ENCODE measurements around the gene PTPRN2. TPM values are rescaled to one million over a fixed set of nuclear protein-coding genes. Genes with fewer than 3 reads are reported as not detected.

Gene PTPRN2
- total RNA-seq, 4 donors from 2014 or later: 6.6 to 10.7 (median 8.2) TPM

DNA sequence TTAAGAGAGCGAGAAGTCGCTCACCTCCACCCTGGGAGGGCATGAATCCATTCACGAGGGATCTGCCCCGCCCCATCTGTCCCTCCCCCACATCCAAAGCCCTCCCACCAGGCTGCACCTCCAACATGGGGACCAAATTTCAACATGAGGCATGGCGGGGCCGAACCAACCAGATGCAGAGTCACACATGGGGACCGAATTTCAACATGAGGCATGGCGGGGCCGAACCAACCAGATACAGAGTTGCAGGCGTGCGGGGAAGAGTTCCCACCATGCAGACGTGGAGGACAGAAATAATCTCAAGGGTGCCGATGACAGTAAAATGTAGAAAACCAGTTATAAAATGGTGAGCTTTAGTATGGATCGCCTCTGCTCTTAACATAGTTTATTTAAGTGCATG is 686.5 kb downstream of the PTPRN2 start:
- TF ChIP-seq, protein P1, sequence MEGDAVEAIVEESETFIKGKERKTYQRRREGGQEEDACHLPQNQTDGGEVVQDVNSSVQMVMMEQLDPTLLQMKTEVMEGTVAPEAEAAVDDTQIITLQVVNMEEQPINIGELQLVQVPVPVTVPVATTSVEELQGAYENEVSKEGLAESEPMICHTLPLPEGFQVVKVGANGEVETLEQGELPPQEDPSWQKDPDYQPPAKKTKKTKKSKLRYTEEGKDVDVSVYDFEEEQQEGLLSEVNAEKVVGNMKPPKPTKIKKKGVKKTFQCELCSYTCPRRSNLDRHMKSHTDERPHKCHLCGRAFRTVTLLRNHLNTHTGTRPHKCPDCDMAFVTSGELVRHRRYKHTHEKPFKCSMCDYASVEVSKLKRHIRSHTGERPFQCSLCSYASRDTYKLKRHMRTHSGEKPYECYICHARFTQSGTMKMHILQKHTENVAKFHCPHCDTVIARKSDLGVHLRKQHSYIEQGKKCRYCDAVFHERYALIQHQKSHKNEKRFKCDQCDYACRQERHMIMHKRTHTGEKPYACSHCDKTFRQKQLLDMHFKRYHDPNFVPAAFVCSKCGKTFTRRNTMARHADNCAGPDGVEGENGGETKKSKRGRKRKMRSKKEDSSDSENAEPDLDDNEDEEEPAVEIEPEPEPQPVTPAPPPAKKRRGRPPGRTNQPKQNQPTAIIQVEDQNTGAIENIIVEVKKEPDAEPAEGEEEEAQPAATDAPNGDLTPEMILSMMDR (IDR thresholded peaks at IDR 0.05): no peak
- no peak for TF ChIP-seq POLR2A (IDR thresholded peaks at IDR 0.05)
- TF ChIP-seq EP300 (IDR thresholded peaks at IDR 0.05): no peak
- H3K4me1 ChIP-seq: peaks cover 0 to 6% (median 0%) of the 10 kb centered on the region in 4 donors
- no peaks in the 10 kb centered on the region for H3K36me3 ChIP-seq
- no peak for DNase-seq (ENCODE audit: low spot score in 2 of 2)
- H3K27me3 ChIP-seq: no peaks in the 10 kb centered on the region
- H3K9me3 ChIP-seq: peaks cover 0 to 8% (median 0%) of the 10 kb centered on the region in 4 donors
- 87 to 88% methylated on average over 14 of the region's 14 CpGs for WGBS, 2 donors
- H3K4me3 ChIP-seq: no peak overlapping the region
- H3K27ac ChIP-seq: no peak overlapping the region

DNA sequence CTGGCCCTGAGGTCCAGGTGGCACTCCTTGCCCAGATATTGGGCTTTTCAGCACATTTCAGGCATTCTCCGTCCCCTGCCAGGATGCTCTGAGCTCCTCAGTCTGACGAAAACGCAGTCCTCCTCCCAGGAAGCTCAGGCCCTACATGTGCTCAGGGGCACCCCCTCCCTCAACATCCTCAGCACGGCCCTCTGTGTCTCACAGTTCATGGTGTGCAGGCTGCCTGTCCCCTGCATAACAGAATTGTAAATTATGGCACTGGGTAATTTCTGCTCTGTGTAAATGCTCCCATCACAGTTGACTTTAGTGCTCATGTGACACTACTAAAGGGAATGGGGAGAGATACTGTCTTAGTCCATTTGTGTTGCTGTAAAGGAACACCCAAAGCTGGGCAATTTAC is 687.1 kb downstream of the PTPRN2 start:
- no peaks in the 10 kb centered on the region for H3K36me3 ChIP-seq
- no peak for DNase-seq (ENCODE audit: low spot score in 2 of 2)
- no peak overlapping the region for H3K4me3 ChIP-seq
- H3K4me1 ChIP-seq: peaks cover 0 to 1% (median 0%) of the 10 kb centered on the region in 4 donors
- no peak overlapping the region for H3K27ac ChIP-seq
- H3K9me3 ChIP-seq: peaks cover 0 to 8% (median 0%) of the 10 kb centered on the region in 4 donors
- WGBS, 2 donors: 53 to 83% methylated on average over 4 of the region's 4 CpGs
- TF ChIP-seq, protein P1 (IDR thresholded peaks at IDR 0.05): no peak
- TF ChIP-seq POLR2A (IDR thresholded peaks at IDR 0.05) (no peak), EP300 (IDR thresholded peaks at IDR 0.05) (no peak)
- no peaks in the 10 kb centered on the region for H3K27me3 ChIP-seq

DNA sequence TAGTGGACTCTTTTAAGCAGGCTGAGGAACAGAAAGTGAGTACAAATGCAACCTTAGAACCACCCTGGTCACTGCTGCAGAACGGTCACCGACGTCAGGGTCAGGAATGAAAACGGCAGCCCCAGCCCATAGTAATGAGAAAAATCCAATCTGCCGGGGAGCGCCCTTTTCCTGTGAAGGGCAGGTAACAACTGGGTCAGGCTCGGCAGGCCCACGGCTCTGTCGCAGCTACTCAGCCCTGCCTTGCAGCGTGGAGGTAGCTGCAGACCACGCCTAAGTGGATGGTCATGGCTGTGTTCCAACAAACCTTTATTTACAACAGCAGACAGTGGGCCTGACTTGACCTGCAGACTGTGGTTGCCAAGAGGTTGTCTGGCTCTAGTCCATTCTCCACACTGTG is 687.6 kb downstream of the PTPRN2 start:
- Histone ChIP-seq H3K4me3 (no peak overlapping the region), H3K4me1 (no peaks in the 10 kb centered on the region), H3K9me3 (peaks cover 0 to 8% (median 0%) of the 10 kb centered on the region in 4 donors), H3K27me3 (no peaks in the 10 kb centered on the region), H3K36me3 (no peaks in the 10 kb centered on the region), H3K27ac (no peak overlapping the region)
- no peak for DNase-seq (ENCODE audit: low spot score in 2 of 2)
- TF ChIP-seq POLR2A (IDR thresholded peaks at IDR 0.05) (no peak), EP300 (IDR thresholded peaks at IDR 0.05) (no peak)
- TF ChIP-seq, protein P1 (IDR thresholded peaks at IDR 0.05): no peak
- WGBS, 2 donors: 58 to 66% methylated on average over 4 to 8 of the region's 11 CpGs

DNA sequence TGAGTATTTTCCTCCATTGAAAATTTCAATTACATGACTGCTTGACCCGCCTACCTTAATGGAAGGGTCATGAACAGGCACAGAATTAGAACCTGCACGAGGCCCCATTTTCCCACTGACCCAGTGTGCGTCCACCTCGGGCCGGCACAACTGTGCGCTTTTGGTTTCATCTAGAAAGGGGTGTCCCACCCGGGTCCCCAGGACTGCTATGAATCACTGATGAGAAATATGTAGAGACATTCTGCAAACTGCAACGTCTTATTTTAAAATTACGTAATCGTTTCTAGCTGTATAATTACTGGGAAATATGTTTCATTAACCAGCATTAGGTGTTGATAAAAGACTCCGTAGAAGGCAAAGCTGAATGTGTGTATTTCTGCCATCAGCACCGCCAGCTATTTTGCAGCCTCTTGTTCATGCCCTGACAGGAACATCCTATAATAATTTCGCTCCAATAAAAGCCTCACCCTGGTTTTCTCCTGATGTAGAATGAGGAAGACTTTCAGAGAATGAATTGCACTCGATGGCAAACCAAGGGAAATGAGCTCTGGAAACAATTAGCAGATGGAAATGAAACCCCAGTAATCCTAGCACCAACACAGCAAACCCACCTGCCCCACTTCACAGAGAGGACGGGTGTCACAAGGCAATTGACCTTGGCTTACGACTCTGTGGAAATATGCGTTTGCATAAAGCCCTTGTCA is 688.7 kb downstream of the PTPRN2 start:
- 60 to 73% methylated on average over 17 of the region's 17 CpGs for WGBS, 2 donors
- Histone ChIP-seq H3K4me3 (no peak overlapping the region), H3K9me3 (peaks cover 0 to 8% (median 0%) of the 10 kb centered on the region in 4 donors), H3K27ac (no peak overlapping the region), H3K27me3 (no peaks in the 10 kb centered on the region), H3K36me3 (no peaks in the 10 kb centered on the region), H3K4me1 (no peaks in the 10 kb centered on the region)
- no peak for TF ChIP-seq POLR2A (IDR thresholded peaks at IDR 0.05)
- TF ChIP-seq, protein P1 (IDR thresholded peaks at IDR 0.05): no peak
- no peak for TF ChIP-seq EP300 (IDR thresholded peaks at IDR 0.05)
- DNase-seq (ENCODE audit: low spot score in 2 of 2): no peak

DNA sequence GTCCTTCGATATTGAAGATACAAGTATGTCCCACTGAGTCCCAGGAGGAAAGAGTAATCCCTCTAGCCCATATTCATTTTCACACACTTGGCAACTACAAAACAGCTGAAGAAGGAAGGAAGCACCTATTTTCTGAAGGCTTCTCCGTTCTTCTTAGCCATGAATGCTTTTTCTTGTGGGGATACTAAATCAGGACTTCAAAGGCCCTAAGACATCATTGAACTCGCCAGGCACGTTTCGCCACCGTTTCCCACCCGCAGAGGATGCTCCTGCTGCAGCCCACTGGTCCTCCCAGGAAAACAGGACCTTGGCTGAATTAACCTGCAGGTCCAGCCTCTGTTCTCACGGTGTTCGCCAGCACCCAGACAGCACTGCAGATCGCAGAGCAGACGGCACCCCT is 689.4 kb downstream of the PTPRN2 start:
- 75 to 77% methylated on average over 11 of the region's 11 CpGs for WGBS, 2 donors
- Histone ChIP-seq H3K36me3 (no peaks in the 10 kb centered on the region), H3K27ac (no peak overlapping the region), H3K4me1 (no peaks in the 10 kb centered on the region), H3K27me3 (no peaks in the 10 kb centered on the region), H3K4me3 (no peak overlapping the region), H3K9me3 (peaks cover 0 to 11% (median 0%) of the 10 kb centered on the region in 4 donors)
- TF ChIP-seq, protein P1 (IDR thresholded peaks at IDR 0.05): no peak
- TF ChIP-seq EP300 (IDR thresholded peaks at IDR 0.05) (no peak), POLR2A (IDR thresholded peaks at IDR 0.05) (no peak)
- DNase-seq (ENCODE audit: low spot score in 2 of 2): no peak
